ENCODE results near the gene CDCA3.

The CDCA3 gene

GRCh38 chr12:6832125-6832524, 19.0 kb downstream of the CDCA3 start:
- no peak for DNase-seq (ENCODE audit: low read depth)

- DNase-seq (ENCODE audit: low read depth) = no peak
These were observed 19.6 kb downstream of the CDCA3 start for GRCh38 chr12:6831450-6831995.

- DNase-seq (ENCODE audit: low read depth) = no peak
These were observed 20.1 kb downstream of the CDCA3 start for GRCh38 chr12:6830999-6831398.

GRCh38 chr12:6830286-6830890, 20.7 kb downstream of the CDCA3 start:
- no peak for DNase-seq (ENCODE audit: low read depth)

GRCh38 chr12:6829536-6830220, 21.4 kb downstream of the CDCA3 start:
- DNase-seq (ENCODE audit: low read depth) = peak; percentile 66

GRCh38 chr12:6828781-6829535, 22.1 kb downstream of the CDCA3 start:
- peak; percentile 56 for DNase-seq (ENCODE audit: low read depth)

- peak; percentile 76 for DNase-seq (ENCODE audit: low read depth)
These were observed 22.9 kb downstream of the CDCA3 start, which contains the start of gene P3H3 for GRCh38 chr12:6827982-6828780. Gene P3H3, plus strand, starts transcription at chr12:6828407. Its CDS starts 34 bp downstream, at chr12:6828441.

GRCh38 chr12:6827437-6827911, 23.6 kb downstream of the CDCA3 start:
- peak; percentile 87 for DNase-seq (ENCODE audit: low read depth)

GRCh38 chr12:6826734-6827436, 24.2 kb downstream of the CDCA3 start:
- DNase-seq (ENCODE audit: low read depth) = no peak

- DNase-seq (ENCODE audit: low read depth) = no peak
These were observed 24.9 kb downstream of the CDCA3 start for GRCh38 chr12:6826125-6826733.

GRCh38 chr12:6825398-6826124, 25.5 kb downstream of the CDCA3 start:
- DNase-seq (ENCODE audit: low read depth) = peak; percentile 88

GRCh38 chr12:6824901-6825381, 26.1 kb downstream of the CDCA3 start:
- peak; percentile 75 for DNase-seq (ENCODE audit: low read depth)

- no peak for DNase-seq (ENCODE audit: low read depth)
These were observed 26.9 kb downstream of the CDCA3 start for GRCh38 chr12:6824085-6824775.

- DNase-seq (ENCODE audit: low read depth) = peak; percentile 32
These were observed 27.7 kb downstream of the CDCA3 start for GRCh38 chr12:6823182-6824084.

- no peak for DNase-seq (ENCODE audit: low read depth)
These were observed 28.5 kb downstream of the CDCA3 start for GRCh38 chr12:6822426-6823135.

- DNase-seq (ENCODE audit: low read depth) = peak; percentile 49
These were observed 29.3 kb downstream of the CDCA3 start, which contains the start of gene GPR162 for GRCh38 chr12:6821591-6822425. Gene GPR162, plus strand, starts transcription at chr12:6821821. Its CDS starts 2,078 bp downstream, at chr12:6823899.

Data from ELR (cell line).